Thyroid gland (tissue), 4 donors: ENCODE measurements around the gene COL8A1. TPM values are rescaled to one million over a fixed set of nuclear protein-coding genes. Genes with fewer than 3 reads are reported as not detected.

Source experiments
- DNase-seq, 2 donors: peaks; one replicate each; pipeline ENCODE4 v3.0.0-alpha.2; 2019
- H3K27ac ChIP-seq, 3 donors: fragments of 200-600 bp; sonication (generic); 1 replicate in 2 of 3; 2 replicates in 1 of 3; pipeline ENCODE4 v1.5.1; 2016 to 2019; ENCODE audit warnings: mild to moderate bottlenecking in 1 of 3, moderate library complexity in 1 of 3
- H3K27me3 ChIP-seq: fragments of 200-600 bp; sonication (generic); one replicate; pipeline ENCODE4 v1.5.1; 2019
- H3K36me3 ChIP-seq, 2 donors: fragments of 200-600 bp; sonication (generic); one replicate each; pipeline ENCODE4 v1.5.1; 2016 to 2019
- H3K4me1 ChIP-seq, 2 donors: fragments of 200-600 bp; sonication (generic); one replicate each; pipeline ENCODE4 v1.5.1; 2017 to 2019
- H3K4me3 ChIP-seq, 3 donors: fragments of 200-600 bp; sonication (generic); replicated peaks in 1 of 3; 1 replicate in 2 of 3; 2 replicates in 1 of 3; pipeline ENCODE4 v1.5.1; 2016; ENCODE audit warnings: mild to moderate bottlenecking in 1 of 3
- H3K9me3 ChIP-seq: fragments of 200-600 bp; sonication (generic); one replicate; pipeline ENCODE4 v1.5.1; 2017
- CTCF ChIP-seq, 6 experiments: fragments of 200-600 bp in 3 of 6; fragments of 450-650 bp in 3 of 6; sonication (generic) in 3 of 6; IDR thresholded peaks; one replicate each; pipeline ENCODE4 v1.5.1; 2016 to 2019; ENCODE audit warnings: antibody characterized with exemption in 6 of 6, mild to moderate bottlenecking in 2 of 6, inconsistent platforms in 1 of 6, moderate library complexity in 1 of 6
- POLR2A ChIP-seq, 2 donors: fragments of 450-650 bp; IDR thresholded peaks; one replicate each; pipeline ENCODE4 v1.6.1; 2017; ENCODE audit warnings: antibody characterized with exemption in 2 of 2, mild to moderate bottlenecking in 2 of 2, moderate library complexity in 1 of 2
- WGBS, 2 donors: methylation state at CpG; one replicate each; pipeline ENCODE4 v1.1.5; 2017; 5-methylcytosine and 5-hydroxymethylcytosine counted together
- intact Hi-C: fragments of 100-400 bp; cut with DNase I; formaldehyde crosslinking; loops from one replicate; pipeline ENCODE4 v1.15.1; 2023
- total RNA-seq, 4 donors: library from RNA; depleted of rRNA; stranded (reverse); fragments of >200 nt; gene quantifications; one replicate each; pipeline ENCODE4 v1.2.3, GENCODE V29; 2016

The COL8A1 gene
- total RNA-seq, 4 donors from 2014 or later = 65.6 to 156 (median 95.6) TPM

GRCh38 chr3:99777708-99778107 lies 139.3 kb downstream of the COL8A1 start:
- Histone ChIP-seq H3K4me1 (no peaks in the 10 kb centered on the region), H3K36me3 (no peaks in the 10 kb centered on the region), H3K9me3 (no peaks in the 10 kb centered on the region), H3K27me3 (no peaks in the 10 kb centered on the region), H3K4me3 (no peak overlapping the region), H3K27ac (no peak overlapping the region)
- no peak for DNase-seq
- intact Hi-C loops = no loop called here
- 73 to 79% methylated on average over 2 of the region's 2 CpGs for WGBS, 2 donors
- TF ChIP-seq POLR2A (IDR thresholded peaks at IDR 0.05) (no peak), CTCF (IDR thresholded peaks at IDR 0.05) (no peak)

GRCh38 chr3:99780749-99781148 lies 142.4 kb downstream of the COL8A1 start:
- Histone ChIP-seq H3K27me3 (no peaks in the 10 kb centered on the region), H3K36me3 (no peaks in the 10 kb centered on the region), H3K9me3 (no peaks in the 10 kb centered on the region), H3K27ac (no peak overlapping the region), H3K4me3 (no peak overlapping the region), H3K4me1 (no peaks in the 10 kb centered on the region)
- intact Hi-C loops = no loop called here
- no peak for DNase-seq
- TF ChIP-seq POLR2A (IDR thresholded peaks at IDR 0.05) = no peak
- TF ChIP-seq CTCF (IDR thresholded peaks at IDR 0.05) = no peak
- WGBS, 2 donors = 82 to 86% methylated on average over 3 of the region's 3 CpGs

GRCh38 chr3:99781761-99782160 lies 143.4 kb downstream of the COL8A1 start:
- no peak overlapping the region for H3K27ac ChIP-seq
- 87 to 91% methylated on average over 3 of the region's 3 CpGs for WGBS, 2 donors
- TF ChIP-seq CTCF (IDR thresholded peaks at IDR 0.05) = no peak
- no peak for TF ChIP-seq POLR2A (IDR thresholded peaks at IDR 0.05)
- no peak for DNase-seq
- H3K36me3 ChIP-seq = no peaks in the 10 kb centered on the region
- H3K4me3 ChIP-seq = no peak overlapping the region
- no peaks in the 10 kb centered on the region for H3K4me1 ChIP-seq
- H3K9me3 ChIP-seq = no peaks in the 10 kb centered on the region
- intact Hi-C loops = no loop called here
- H3K27me3 ChIP-seq = no peaks in the 10 kb centered on the region

GRCh38 chr3:99783011-99783573 lies 144.7 kb downstream of the COL8A1 start:
- Histone ChIP-seq H3K9me3 (no peaks in the 10 kb centered on the region), H3K4me3 (no peak overlapping the region), H3K27me3 (no peaks in the 10 kb centered on the region), H3K27ac (no peak overlapping the region), H3K36me3 (no peaks in the 10 kb centered on the region), H3K4me1 (no peaks in the 10 kb centered on the region)
- 76 to 79% methylated on average over 5 of the region's 5 CpGs for WGBS, 2 donors
- intact Hi-C loops = no loop called here
- DNase-seq = no peak
- TF ChIP-seq POLR2A (IDR thresholded peaks at IDR 0.05) (no peak), CTCF (IDR thresholded peaks at IDR 0.05) (no peak)

GRCh38 chr3:99789011-99789721 lies 150.8 kb downstream of the COL8A1 start:
- Histone ChIP-seq H3K27me3 (no peaks in the 10 kb centered on the region), H3K9me3 (no peaks in the 10 kb centered on the region), H3K4me1 (no peaks in the 10 kb centered on the region), H3K36me3 (peaks cover 0 to under 1% of the 10 kb centered on the region in 2 donors), H3K4me3 (no peak overlapping the region), H3K27ac (no peak overlapping the region)
- 25 to 26% methylated on average over 3 of the region's 3 CpGs for WGBS, 2 donors
- intact Hi-C loops = no loop called here
- TF ChIP-seq POLR2A (IDR thresholded peaks at IDR 0.05) (no peak), CTCF (IDR thresholded peaks at IDR 0.05) (peak; percentile 12 to 68 (median 53))
- peak; percentile 41 to 42 for DNase-seq
